ENCODE measurements around the gene GUCA2A.

The GUCA2A gene

GRCh38 chr1:42142894-42143675, 21.5 kb downstream of the GUCA2A start:
- H3K4me3 ChIP-seq (replicated peaks in 1 of 2; ENCODE audit: low read depth in 2 of 2, low read length in 2 of 2) = no peak overlapping the region
- peak in 1 of 2 donors; percentile 19 for DNase-seq (ENCODE audit: low read depth in 2 of 2)
- TF ChIP-seq, protein P1, sequence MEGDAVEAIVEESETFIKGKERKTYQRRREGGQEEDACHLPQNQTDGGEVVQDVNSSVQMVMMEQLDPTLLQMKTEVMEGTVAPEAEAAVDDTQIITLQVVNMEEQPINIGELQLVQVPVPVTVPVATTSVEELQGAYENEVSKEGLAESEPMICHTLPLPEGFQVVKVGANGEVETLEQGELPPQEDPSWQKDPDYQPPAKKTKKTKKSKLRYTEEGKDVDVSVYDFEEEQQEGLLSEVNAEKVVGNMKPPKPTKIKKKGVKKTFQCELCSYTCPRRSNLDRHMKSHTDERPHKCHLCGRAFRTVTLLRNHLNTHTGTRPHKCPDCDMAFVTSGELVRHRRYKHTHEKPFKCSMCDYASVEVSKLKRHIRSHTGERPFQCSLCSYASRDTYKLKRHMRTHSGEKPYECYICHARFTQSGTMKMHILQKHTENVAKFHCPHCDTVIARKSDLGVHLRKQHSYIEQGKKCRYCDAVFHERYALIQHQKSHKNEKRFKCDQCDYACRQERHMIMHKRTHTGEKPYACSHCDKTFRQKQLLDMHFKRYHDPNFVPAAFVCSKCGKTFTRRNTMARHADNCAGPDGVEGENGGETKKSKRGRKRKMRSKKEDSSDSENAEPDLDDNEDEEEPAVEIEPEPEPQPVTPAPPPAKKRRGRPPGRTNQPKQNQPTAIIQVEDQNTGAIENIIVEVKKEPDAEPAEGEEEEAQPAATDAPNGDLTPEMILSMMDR (IDR thresholded peaks at IDR 0.05; ENCODE audit: low read depth, low read length) = no peak

DNA sequence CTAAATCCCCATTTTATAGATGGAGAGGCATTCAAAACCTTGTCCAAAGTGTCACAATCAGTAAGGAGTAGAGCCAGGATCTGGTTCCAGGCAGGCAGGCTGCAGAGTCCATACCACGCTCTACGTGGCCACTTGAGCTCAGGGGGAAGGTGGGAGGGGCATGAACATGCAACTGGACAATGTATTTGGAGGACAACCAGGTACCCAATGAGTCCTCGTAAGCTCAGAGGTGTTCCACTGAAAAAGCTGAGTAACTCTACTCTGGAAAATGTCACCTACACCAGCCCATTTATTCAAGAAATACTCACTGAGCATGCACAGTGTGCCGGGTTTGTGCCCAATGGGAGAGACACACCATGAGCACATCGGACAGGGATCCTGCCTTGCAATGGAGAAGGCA, 22.6 kb downstream of the GUCA2A start:
- no peak for DNase-seq (ENCODE audit: low read depth in 2 of 2)
- H3K4me3 ChIP-seq (replicated peaks in 1 of 2; ENCODE audit: low read depth in 2 of 2, low read length in 2 of 2) = no peak overlapping the region
- TF ChIP-seq, protein P1 (IDR thresholded peaks at IDR 0.05; ENCODE audit: low read depth, low read length) = no peak

GRCh38 chr1:42140191-42140590, 24.4 kb downstream of the GUCA2A start:
- H3K4me3 ChIP-seq (replicated peaks in 1 of 2; ENCODE audit: low read depth in 2 of 2, low read length in 2 of 2) = no peak overlapping the region
- DNase-seq (ENCODE audit: low read depth in 2 of 2) = no peak
- TF ChIP-seq, protein P1 (IDR thresholded peaks at IDR 0.05; ENCODE audit: low read depth, low read length) = no peak

GRCh38 chr1:42139444-42139843, 25.1 kb downstream of the GUCA2A start:
- DNase-seq (ENCODE audit: low read depth in 2 of 2) = no peak
- TF ChIP-seq, protein P1 (IDR thresholded peaks at IDR 0.05; ENCODE audit: low read depth, low read length) = no peak
- H3K4me3 ChIP-seq (replicated peaks in 1 of 2; ENCODE audit: low read depth in 2 of 2, low read length in 2 of 2) = no peak overlapping the region

DNA sequence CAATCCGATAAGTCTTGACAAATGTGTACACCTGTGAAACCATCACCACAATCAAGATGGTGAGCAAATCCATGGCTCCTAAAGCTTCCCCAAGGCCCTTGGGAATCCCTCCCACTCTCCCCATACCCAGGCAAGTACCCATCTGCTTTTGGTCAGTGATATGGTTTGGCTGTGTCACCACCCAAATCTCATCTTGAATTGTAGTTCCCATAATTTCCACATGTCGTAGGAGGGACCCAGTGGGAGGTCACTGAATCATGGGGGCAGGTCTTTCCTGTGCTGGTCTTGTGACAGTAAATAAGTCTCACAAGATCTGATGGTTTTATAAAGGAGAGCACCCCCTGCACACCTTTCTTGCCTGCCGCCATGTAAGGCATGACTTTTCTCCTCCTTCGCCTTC, 26.0 kb downstream of the GUCA2A start:
- DNase-seq (ENCODE audit: low read depth in 2 of 2) = no peak
- TF ChIP-seq, protein P1 (IDR thresholded peaks at IDR 0.05; ENCODE audit: low read depth, low read length) = no peak
- no peak overlapping the region for H3K4me3 ChIP-seq (replicated peaks in 1 of 2; ENCODE audit: low read depth in 2 of 2, low read length in 2 of 2)

- H3K4me3 ChIP-seq (replicated peaks in 1 of 2; ENCODE audit: low read depth in 2 of 2, low read length in 2 of 2) = no peak overlapping the region
- no peak for DNase-seq (ENCODE audit: low read depth in 2 of 2)
Measured at GRCh38 chr1:42137766-42138165, 26.8 kb downstream of the GUCA2A start.

More at GRCh38 chr1:42137766-42138165, 26.8 kb downstream of the GUCA2A start:
- TF ChIP-seq, protein P1 (IDR thresholded peaks at IDR 0.05; ENCODE audit: low read depth, low read length) = no peak

Measured in cardiac fibroblast (primary cell).